ENCODE results near the gene DYNLT2B.
"Not testable (repeated sequence)": the region's sequence is repeated elsewhere in the genome, so short reads cannot be mapped to it uniquely, and the experiment has no call there.

The DYNLT2B gene

DNA sequence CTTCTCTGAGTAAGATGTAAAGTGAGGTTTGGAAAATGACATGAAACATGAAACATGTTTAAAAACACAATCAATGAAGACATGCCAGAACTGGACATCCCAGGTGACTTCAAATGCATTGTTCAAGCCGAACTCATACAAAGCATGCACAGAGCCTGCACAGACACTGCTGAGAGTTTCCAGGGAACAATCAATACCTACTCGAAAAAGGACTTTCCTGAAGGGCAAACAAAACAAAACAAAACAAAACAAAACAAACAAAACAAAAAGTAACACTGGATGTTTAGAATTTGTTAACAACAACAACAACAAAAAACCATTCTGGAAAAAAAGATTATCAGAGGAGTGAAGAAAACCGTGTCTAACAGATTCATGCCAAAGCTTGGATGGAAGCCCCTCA, 30.7 kb upstream of the DYNLT2B start:
- Histone ChIP-seq H3K27me3 (ENCODE audit: control insufficient read depth in 1 of 2, insufficient read depth in 2 of 2, low read length in 2 of 2) (no peaks in the 10 kb centered on the region), H3K4me1 (ENCODE audit: control insufficient read depth in 1 of 2, insufficient read depth in 2 of 2, low read length in 2 of 2) (no peaks in the 10 kb centered on the region), H3K27ac (ENCODE audit: low read depth, low read length) (no peak overlapping the region), H3K9ac (ENCODE audit: low read depth in 1 of 2, low read length in 2 of 2) (no peak overlapping the region), H3K36me3 (ENCODE audit: control insufficient read depth in 1 of 2, insufficient read depth in 2 of 2, low read length in 2 of 2) (peaks cover 0 to 6% of the 10 kb centered on the region in 2 donors), H3K4me3 (ENCODE audit: low read depth in 1 of 2, low read length in 2 of 2) (no peak overlapping the region), H3K9me3 (ENCODE audit: control insufficient read depth in 1 of 2, low read length in 2 of 2) (no peaks in the 10 kb centered on the region)

DNA sequence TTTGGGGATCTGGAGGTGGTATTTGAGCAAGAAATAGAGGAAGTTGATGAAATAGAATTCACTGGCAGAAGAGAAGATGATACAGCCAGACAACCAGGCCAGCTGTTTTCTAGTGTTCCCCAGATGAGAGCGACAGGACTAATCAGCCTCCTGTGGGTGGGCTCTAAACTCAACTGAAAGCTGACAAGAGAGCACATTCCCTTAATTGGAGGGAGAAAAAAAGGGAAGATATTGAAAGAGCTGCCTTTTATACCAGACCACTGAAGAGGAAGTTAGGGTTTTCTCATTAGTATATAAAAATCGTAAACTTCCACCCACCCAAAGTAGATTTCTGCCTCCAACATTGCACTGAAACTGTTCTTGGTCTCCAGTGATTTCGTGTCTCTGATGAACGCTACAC, 26.6 kb upstream of the DYNLT2B start:
- H3K36me3 ChIP-seq (ENCODE audit: control insufficient read depth in 1 of 2, insufficient read depth in 2 of 2, low read length in 2 of 2), result peaks cover 0 to 6% of the 10 kb centered on the region in 2 donors
- H3K4me1 ChIP-seq (ENCODE audit: control insufficient read depth in 1 of 2, insufficient read depth in 2 of 2, low read length in 2 of 2), result no peaks in the 10 kb centered on the region
- no peaks in the 10 kb centered on the region for H3K9me3 ChIP-seq (ENCODE audit: control insufficient read depth in 1 of 2, low read length in 2 of 2)
- H3K27ac ChIP-seq (ENCODE audit: low read depth, low read length), result no peak overlapping the region
- H3K9ac ChIP-seq (ENCODE audit: low read depth in 1 of 2, low read length in 2 of 2), result no peak overlapping the region
- H3K4me3 ChIP-seq (ENCODE audit: low read depth in 1 of 2, low read length in 2 of 2), result no peak overlapping the region
- H3K27me3 ChIP-seq (ENCODE audit: control insufficient read depth in 1 of 2, insufficient read depth in 2 of 2, low read length in 2 of 2), result no peaks in the 10 kb centered on the region

DNA sequence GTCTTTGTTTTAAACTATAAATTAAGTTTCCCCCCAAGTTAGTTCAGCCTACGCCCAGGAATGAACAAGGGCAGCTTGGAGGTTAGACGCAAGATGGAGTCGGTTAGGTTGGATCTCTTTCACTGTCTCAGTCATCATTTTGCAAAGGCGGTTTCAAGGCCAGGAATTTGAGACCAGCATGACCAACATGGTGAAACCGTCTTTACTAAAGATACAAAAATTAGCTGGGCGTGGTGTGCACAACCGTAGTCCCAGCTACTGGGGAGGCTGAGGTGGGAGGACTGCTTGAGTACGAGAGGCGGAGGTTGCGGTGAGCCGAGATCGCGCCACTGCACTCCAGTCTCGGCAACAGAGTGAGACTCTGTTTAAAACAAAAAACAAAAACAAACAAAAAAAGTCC, 25.9 kb upstream of the DYNLT2B start:
- not testable (repeated sequence) for H3K9ac ChIP-seq (ENCODE audit: low read depth in 1 of 2, low read length in 2 of 2); H3K9me3 ChIP-seq (ENCODE audit: control insufficient read depth in 1 of 2, low read length in 2 of 2); H3K27ac ChIP-seq (ENCODE audit: low read depth, low read length); H3K36me3 ChIP-seq (ENCODE audit: control insufficient read depth in 1 of 2, insufficient read depth in 2 of 2, low read length in 2 of 2); H3K27me3 ChIP-seq (ENCODE audit: control insufficient read depth in 1 of 2, insufficient read depth in 2 of 2, low read length in 2 of 2); H3K4me3 ChIP-seq (ENCODE audit: low read depth in 1 of 2, low read length in 2 of 2); H3K4me1 ChIP-seq (ENCODE audit: control insufficient read depth in 1 of 2, insufficient read depth in 2 of 2, low read length in 2 of 2)

DNA sequence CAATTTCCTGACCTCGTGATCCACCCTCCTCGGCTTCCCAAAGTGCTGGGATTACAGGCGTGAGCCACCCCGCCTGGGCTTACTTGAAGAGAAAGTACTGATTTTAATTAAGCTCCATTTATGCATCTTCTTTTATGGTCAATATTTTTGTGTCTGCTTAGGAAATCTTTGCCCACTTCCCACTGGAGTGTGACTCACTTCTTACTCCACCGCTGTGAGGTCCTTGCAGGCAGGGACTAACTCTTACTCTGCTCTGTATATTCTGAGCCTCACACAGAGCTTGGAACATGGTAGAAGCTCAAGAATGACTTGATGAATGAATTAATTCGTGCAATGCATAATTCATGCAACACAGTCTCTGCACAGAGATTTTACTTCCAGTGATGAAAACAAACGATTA, 23.1 kb upstream of the DYNLT2B start:
- Histone ChIP-seq H3K36me3 (ENCODE audit: control insufficient read depth in 1 of 2, insufficient read depth in 2 of 2, low read length in 2 of 2) (no peaks in the 10 kb centered on the region), H3K9ac (ENCODE audit: low read depth in 1 of 2, low read length in 2 of 2) (no peak overlapping the region), H3K4me3 (ENCODE audit: low read depth in 1 of 2, low read length in 2 of 2) (no peak overlapping the region), H3K27ac (ENCODE audit: low read depth, low read length) (no peak overlapping the region), H3K4me1 (ENCODE audit: control insufficient read depth in 1 of 2, insufficient read depth in 2 of 2, low read length in 2 of 2) (no peaks in the 10 kb centered on the region), H3K27me3 (ENCODE audit: control insufficient read depth in 1 of 2, insufficient read depth in 2 of 2, low read length in 2 of 2) (no peaks in the 10 kb centered on the region), H3K9me3 (ENCODE audit: control insufficient read depth in 1 of 2, low read length in 2 of 2) (no peaks in the 10 kb centered on the region)

DNA sequence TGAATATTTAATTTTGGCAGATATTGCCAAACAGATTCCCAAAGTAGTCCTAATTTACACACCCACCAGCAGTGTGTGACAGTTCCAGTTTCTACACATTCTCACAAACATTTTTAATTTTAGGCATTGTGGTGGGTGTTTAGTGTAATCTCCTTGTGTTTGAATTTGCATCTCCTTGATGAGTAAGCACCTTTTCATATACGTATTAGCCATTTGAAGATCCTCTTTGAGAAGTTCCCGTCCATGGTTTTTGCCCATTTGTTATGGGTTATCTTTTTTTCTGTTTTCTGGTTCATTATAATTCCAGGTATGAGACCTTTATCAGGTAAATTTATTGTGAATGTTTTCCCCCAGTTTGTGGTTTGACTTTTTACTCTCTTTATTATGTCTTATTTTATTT, 22.4 kb upstream of the DYNLT2B start:
- no peak overlapping the region for H3K9ac ChIP-seq (ENCODE audit: low read depth in 1 of 2, low read length in 2 of 2)
- H3K27ac ChIP-seq (ENCODE audit: low read depth, low read length), result no peak overlapping the region
- no peaks in the 10 kb centered on the region for H3K9me3 ChIP-seq (ENCODE audit: control insufficient read depth in 1 of 2, low read length in 2 of 2)
- H3K4me1 ChIP-seq (ENCODE audit: control insufficient read depth in 1 of 2, insufficient read depth in 2 of 2, low read length in 2 of 2), result no peaks in the 10 kb centered on the region
- H3K36me3 ChIP-seq (ENCODE audit: control insufficient read depth in 1 of 2, insufficient read depth in 2 of 2, low read length in 2 of 2), result no peaks in the 10 kb centered on the region
- peaks cover 0 to 3% of the 10 kb centered on the region in 2 donors for H3K27me3 ChIP-seq (ENCODE audit: control insufficient read depth in 1 of 2, insufficient read depth in 2 of 2, low read length in 2 of 2)
- no peak overlapping the region for H3K4me3 ChIP-seq (ENCODE audit: low read depth in 1 of 2, low read length in 2 of 2)

DNA sequence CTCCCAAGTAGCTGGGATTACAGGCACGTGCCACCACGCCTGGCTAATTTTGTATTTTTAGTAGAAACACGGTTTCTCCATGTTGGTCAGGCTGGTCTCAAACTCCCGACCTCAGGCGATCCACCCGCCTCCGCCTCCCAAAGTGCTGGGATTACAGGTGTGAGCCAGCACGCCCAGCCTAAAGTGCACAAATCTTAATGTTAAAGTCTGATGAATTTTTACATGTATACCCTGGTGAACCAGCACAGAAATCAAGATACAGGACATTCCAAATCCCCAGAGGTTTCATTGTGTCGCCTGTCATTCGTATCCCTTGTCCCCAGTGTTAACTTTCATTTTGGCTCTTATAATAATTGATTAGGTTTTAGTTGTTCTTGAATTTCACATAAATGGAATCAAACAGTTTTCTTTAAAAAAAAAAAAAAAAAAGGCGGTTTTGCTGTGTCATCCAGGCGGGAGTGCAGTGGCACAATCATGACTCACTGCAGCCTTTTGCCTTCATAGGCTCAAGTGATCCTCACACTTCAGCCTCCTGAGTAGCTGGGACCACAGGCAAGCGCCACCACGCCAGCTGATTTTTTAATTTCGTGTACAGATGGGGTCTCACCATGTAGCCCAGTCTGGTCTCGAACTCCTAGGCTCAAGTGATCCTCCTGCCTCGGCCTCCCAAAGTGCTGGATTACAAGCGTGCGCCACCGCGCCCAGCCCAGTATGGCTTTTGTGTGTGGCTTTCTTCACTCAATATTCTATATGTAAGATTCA, 21.6 kb upstream of the DYNLT2B start:
- Histone ChIP-seq H3K9ac (ENCODE audit: low read depth in 1 of 2, low read length in 2 of 2) (no peak overlapping the region), H3K27me3 (ENCODE audit: control insufficient read depth in 1 of 2, insufficient read depth in 2 of 2, low read length in 2 of 2) (peaks cover 0 to 3% of the 10 kb centered on the region in 2 donors), H3K9me3 (ENCODE audit: control insufficient read depth in 1 of 2, low read length in 2 of 2) (no peaks in the 10 kb centered on the region), H3K4me3 (ENCODE audit: low read depth in 1 of 2, low read length in 2 of 2) (no peak overlapping the region), H3K27ac (ENCODE audit: low read depth, low read length) (no peak overlapping the region), H3K4me1 (ENCODE audit: control insufficient read depth in 1 of 2, insufficient read depth in 2 of 2, low read length in 2 of 2) (no peaks in the 10 kb centered on the region), H3K36me3 (ENCODE audit: control insufficient read depth in 1 of 2, insufficient read depth in 2 of 2, low read length in 2 of 2) (no peaks in the 10 kb centered on the region)

DNA sequence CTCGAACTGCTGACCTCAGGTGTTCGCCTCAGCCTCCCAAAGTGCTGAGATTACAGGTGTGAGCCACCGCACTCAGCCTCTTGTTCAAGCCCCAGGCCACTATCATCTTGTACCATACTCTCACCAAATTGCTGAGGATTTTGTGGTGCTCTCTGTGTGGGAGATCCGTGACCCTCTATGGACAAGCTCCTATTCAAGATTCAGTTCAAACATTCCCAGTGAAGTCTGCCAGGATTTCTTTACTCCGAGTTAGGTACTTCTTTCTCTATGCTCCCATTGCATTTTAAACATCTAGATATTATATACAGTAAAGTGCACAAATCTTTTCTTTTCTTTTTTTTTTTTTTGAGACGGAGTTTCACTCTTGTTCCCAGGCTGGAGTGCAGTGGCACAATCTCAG, 21.0 kb upstream of the DYNLT2B start:
- Histone ChIP-seq H3K9me3 (ENCODE audit: control insufficient read depth in 1 of 2, low read length in 2 of 2) (no peaks in the 10 kb centered on the region), H3K9ac (ENCODE audit: low read depth in 1 of 2, low read length in 2 of 2) (no peak overlapping the region), H3K36me3 (ENCODE audit: control insufficient read depth in 1 of 2, insufficient read depth in 2 of 2, low read length in 2 of 2) (no peaks in the 10 kb centered on the region), H3K27me3 (ENCODE audit: control insufficient read depth in 1 of 2, insufficient read depth in 2 of 2, low read length in 2 of 2) (peaks cover 0 to 3% of the 10 kb centered on the region in 2 donors), H3K4me3 (ENCODE audit: low read depth in 1 of 2, low read length in 2 of 2) (no peak overlapping the region), H3K27ac (ENCODE audit: low read depth, low read length) (no peak overlapping the region), H3K4me1 (ENCODE audit: control insufficient read depth in 1 of 2, insufficient read depth in 2 of 2, low read length in 2 of 2) (no peaks in the 10 kb centered on the region)

DNA sequence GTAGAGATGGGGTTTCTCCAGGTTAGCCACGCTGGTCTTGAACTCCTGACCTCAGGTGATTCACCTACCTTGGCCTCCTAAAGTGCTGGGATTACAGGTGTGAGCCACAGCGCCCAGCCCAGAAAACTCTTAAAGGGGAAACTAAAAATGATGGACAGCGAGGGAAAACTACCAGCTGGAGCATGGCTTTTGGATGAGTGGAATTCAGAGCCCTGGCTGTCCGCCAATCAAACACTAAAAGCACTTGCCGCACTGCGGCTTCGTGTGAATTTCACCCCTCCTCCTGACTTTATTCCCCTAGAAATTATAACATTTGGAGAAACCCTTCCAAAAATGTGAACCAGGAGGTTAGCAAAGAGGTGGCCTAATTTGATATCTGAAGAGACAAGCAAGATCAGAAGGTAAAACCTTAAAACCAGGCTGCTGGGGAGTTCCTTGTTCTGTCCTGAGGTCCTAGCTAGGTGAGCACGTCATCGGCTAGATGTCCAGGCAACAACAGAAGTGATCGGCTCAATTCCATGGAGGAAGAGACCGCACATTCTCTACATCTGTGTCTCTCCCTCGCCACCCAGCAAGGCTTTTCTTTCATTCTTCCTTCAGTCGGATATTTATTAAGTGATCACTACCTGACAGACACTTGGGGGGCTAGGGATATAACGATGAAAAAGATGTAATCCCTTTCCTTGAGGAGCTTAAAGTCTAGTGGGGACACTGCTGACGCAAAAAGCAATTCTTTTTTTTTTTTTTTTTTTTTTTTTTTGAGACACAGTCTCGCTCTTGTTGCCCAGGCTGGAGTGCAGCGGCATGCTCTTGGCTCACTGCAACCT, 18.5 kb upstream of the DYNLT2B start:
- H3K27me3 ChIP-seq (ENCODE audit: control insufficient read depth in 1 of 2, insufficient read depth in 2 of 2, low read length in 2 of 2), result peaks cover 0 to 3% of the 10 kb centered on the region in 2 donors
- H3K27ac ChIP-seq (ENCODE audit: low read depth, low read length), result no peak overlapping the region
- no peak overlapping the region for H3K4me3 ChIP-seq (ENCODE audit: low read depth in 1 of 2, low read length in 2 of 2)
- no peaks in the 10 kb centered on the region for H3K36me3 ChIP-seq (ENCODE audit: control insufficient read depth in 1 of 2, insufficient read depth in 2 of 2, low read length in 2 of 2)
- H3K9ac ChIP-seq (ENCODE audit: low read depth in 1 of 2, low read length in 2 of 2), result no peak overlapping the region
- H3K4me1 ChIP-seq (ENCODE audit: control insufficient read depth in 1 of 2, insufficient read depth in 2 of 2, low read length in 2 of 2), result no peaks in the 10 kb centered on the region
- no peaks in the 10 kb centered on the region for H3K9me3 ChIP-seq (ENCODE audit: control insufficient read depth in 1 of 2, low read length in 2 of 2)

DNA sequence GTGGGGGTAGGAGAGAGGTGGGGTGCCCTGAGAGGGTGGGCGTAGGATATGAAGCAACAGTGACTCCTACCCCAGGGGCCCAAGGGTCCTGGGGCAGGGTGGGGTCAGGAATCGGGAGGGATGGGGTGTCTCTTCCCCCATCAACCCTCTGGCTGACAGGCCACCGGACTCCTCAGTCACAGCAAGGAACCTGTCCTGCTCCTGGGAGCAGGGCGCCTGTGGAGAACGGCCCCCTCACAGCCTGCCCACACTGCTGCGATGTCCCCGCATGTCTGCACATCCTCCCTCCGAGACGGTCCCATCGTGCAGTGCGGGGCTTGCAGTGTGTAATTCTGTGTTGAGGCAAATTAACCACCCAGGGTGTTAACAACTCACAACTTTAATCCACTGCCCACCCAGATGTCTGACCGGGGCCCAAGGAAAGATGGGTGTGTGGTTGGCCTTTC, 17.5 kb upstream of the DYNLT2B start:
- Histone ChIP-seq H3K27me3 (ENCODE audit: control insufficient read depth in 1 of 2, insufficient read depth in 2 of 2, low read length in 2 of 2) (peaks cover 0 to 3% of the 10 kb centered on the region in 2 donors), H3K36me3 (ENCODE audit: control insufficient read depth in 1 of 2, insufficient read depth in 2 of 2, low read length in 2 of 2) (no peaks in the 10 kb centered on the region), H3K4me1 (ENCODE audit: control insufficient read depth in 1 of 2, insufficient read depth in 2 of 2, low read length in 2 of 2) (no peaks in the 10 kb centered on the region), H3K27ac (ENCODE audit: low read depth, low read length) (no peak overlapping the region), H3K9me3 (ENCODE audit: control insufficient read depth in 1 of 2, low read length in 2 of 2) (no peaks in the 10 kb centered on the region), H3K4me3 (ENCODE audit: low read depth in 1 of 2, low read length in 2 of 2) (no peak overlapping the region), H3K9ac (ENCODE audit: low read depth in 1 of 2, low read length in 2 of 2) (no peak overlapping the region)

DNA sequence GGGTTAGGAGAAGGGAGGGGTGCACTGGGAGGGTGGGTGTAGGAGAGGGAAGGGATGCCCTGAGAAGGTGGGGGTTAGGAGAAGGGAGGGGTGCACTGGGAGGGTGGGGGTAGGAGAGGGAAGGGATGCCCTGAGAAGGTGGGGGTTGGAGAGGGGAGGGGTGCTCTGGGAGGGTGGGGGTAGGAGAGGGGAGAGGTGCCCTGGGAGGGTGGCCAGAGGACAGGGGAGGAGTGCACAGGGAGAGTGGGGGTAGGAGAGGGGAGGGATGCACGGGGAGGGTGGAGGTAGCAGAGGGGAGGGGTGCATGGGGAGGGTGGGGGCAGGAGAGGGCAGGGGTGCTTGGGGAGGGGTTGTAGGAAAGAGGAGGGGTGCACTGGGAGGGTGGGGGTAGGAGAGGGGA, 16.9 kb upstream of the DYNLT2B start:
- Histone ChIP-seq H3K9ac (ENCODE audit: low read depth in 1 of 2, low read length in 2 of 2) (no peak overlapping the region), H3K4me3 (ENCODE audit: low read depth in 1 of 2, low read length in 2 of 2) (no peak overlapping the region), H3K27ac (ENCODE audit: low read depth, low read length) (no peak overlapping the region), H3K27me3 (ENCODE audit: control insufficient read depth in 1 of 2, insufficient read depth in 2 of 2, low read length in 2 of 2) (peaks cover 0 to 3% of the 10 kb centered on the region in 2 donors), H3K36me3 (ENCODE audit: control insufficient read depth in 1 of 2, insufficient read depth in 2 of 2, low read length in 2 of 2) (no peaks in the 10 kb centered on the region), H3K9me3 (ENCODE audit: control insufficient read depth in 1 of 2, low read length in 2 of 2) (no peaks in the 10 kb centered on the region), H3K4me1 (ENCODE audit: control insufficient read depth in 1 of 2, insufficient read depth in 2 of 2, low read length in 2 of 2) (no peaks in the 10 kb centered on the region)

All from duodenal mucosa (tissue), 2 donors.